Occipital lobe (tissue), 3 donors: ENCODE results near the gene CCDC90B. TPM values are rescaled to one million over a fixed set of nuclear protein-coding genes. Genes with fewer than 3 reads are reported as not detected.

Experiments used
- DNase-seq: peaks from one replicate; lab custom pipeline; 2025; lab: John Stamatoyannopoulos, UW
- small RNA-seq: library from RNA; depleted of rRNA; stranded (forward); fragments of <200 nt; gene quantifications from one replicate; pipeline ENCODE3, GENCODE V24; 2014
- total RNA-seq: library from RNA; depleted of rRNA; stranded (reverse); fragments of >200 nt; gene quantifications from one replicate; pipeline ENCODE4 v1.2.3, GENCODE V29; 2014

CCDC90B gene
- total RNA-seq, 1 donor from 2014 or later, result 166 TPM

GRCh38 chr11:83241291-83241946 lies 44.7 kb downstream of the CCDC90B start:
- no peak for DNase-seq

GRCh38 chr11:83238111-83238510 lies 48.1 kb downstream of the CCDC90B start:
- DNase-seq, result no peak

- no peak for DNase-seq
These were observed 50.3 kb downstream of the CCDC90B start for GRCh38 chr11:83235825-83236224.

GRCh38 chr11:83223457-83223856 lies 62.7 kb downstream of the CCDC90B start:
- DNase-seq, result no peak

DNA sequence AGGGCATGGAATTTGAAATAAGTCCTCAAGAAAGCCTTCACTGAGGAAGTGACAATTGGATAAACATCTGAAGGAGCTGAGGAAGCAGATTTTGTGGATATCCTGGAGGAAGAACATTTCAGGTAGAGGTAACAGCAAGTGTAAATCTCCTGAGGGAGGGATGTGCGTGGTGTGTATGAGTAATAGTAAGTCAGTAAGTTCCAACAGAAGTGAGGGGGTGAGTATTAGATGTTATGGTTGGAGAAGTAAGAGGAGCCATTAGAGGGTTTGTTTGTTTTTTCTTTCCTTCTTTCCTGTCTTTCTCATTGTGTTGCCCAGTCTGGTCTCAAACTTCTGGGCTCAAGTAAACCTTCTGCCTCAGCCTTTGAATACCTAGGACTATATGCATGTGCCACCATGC lies 63.7 kb downstream of the CCDC90B start:
- no peak for DNase-seq

GRCh38 chr11:83221694-83222093 lies 64.5 kb downstream of the CCDC90B start:
- DNase-seq, result no peak

DNA sequence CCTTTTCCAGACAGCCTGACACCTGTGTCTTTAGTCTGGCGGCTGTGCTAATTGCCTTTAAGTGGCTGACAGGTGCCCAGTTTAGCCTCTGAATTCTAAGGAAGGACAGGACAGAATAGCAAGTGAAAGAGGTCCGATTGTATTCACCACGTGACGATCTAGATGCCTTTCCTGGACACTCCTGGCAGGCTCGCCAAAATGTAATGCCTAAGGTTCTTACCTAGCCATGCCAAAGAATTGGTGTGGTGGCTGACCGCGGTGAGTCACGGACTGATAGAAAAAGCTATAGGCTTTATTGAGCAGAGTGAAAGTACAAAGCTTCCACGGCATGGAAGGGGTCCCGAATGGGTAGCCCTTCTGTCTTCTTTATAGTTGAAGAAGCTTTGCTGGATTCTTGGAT lies 65.9 kb downstream of the CCDC90B start:
- DNase-seq, result no peak

- DNase-seq, result no peak
These were observed 67.1 kb downstream of the CCDC90B start for GRCh38 chr11:83219095-83219494.

Small RNA genes lying within 50 kb of the gene (small RNA-seq; reads per million reads assigned to genes)
- not detected for gene AP000873.5

Other genes with a start within 250 kb of the CCDC90B start
- 47.3 TPM for gene RAB30, start 214.5 kb downstream of the CCDC90B start, total RNA-seq
- 93.3 TPM for gene PCF11, start 129.2 kb downstream of the CCDC90B start, total RNA-seq
- 7.3 TPM for gene ANKRD42, start 92.7 kb downstream of the CCDC90B start, total RNA-seq